GM12892 (cell line): Measurements from ENCODE around the gene SGPP2.
"Not testable (repeated sequence)": the region's sequence is repeated elsewhere in the genome, so short reads cannot be mapped to it uniquely, and the experiment has no call there.

Source experiments
- POLR2A ChIP-seq: IDR thresholded peaks from 2 replicates; pipeline ENCODE4 v1.6.1; 2011; ENCODE audit warnings: low read depth, low read length, control low read depth
- POLR2AphosphoS5 ChIP-seq: IDR thresholded peaks from 2 replicates; pipeline ENCODE4 v1.6.1; 2011; ENCODE audit warnings: low read depth, low read length, control low read depth
- TAF1 ChIP-seq: IDR thresholded peaks from 2 replicates; pipeline ENCODE4 v1.6.1; 2011; ENCODE audit warnings: low read depth, mild to moderate bottlenecking, control low read depth, low read length, borderline replicate concordance

DNA sequence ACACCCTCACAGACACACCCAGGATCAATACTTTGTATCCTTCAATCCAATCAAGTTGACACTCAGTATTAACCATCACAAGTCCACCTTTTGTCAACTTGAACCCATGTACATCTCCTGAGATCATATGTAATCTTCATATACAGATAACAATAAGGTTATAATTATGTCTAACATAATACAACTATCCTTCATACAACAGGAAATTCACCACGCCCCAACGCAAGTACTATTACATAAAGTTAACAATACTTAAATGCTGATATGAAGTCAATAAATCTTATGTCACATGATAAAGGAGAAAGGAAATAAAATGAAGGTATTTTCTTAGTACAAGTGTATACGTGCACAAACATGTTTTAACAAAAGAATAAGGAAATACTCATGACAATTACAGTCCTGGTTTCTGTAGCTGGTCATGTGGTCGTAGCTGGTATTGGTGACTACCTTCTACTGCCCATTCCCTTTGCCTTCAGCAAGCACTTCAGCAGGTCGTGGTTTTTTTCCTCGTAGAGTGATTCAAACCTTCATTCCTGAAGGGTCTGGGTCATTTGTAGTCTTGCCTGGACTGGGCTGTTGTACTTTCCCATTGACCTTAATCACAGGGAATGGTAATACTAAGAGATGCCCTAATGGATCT lies 11.2 kb downstream of the SGPP2 start:
- not testable (repeated sequence) for TF ChIP-seq POLR2A, POLR2AphosphoS5, TAF1
